HT-29 (cell line): Measurements from ENCODE around the gene ANKRD39. TPM values are rescaled to one million over a fixed set of nuclear protein-coding genes. Genes with fewer than 3 reads are reported as not detected.
"Not testable (repeated sequence)": the region's sequence is repeated elsewhere in the genome, so short reads cannot be mapped to it uniquely, and the experiment has no call there.

Experiments used
- DNase-seq: peaks from one replicate; pipeline ENCODE4 v3.0.0-alpha.2; 2015; ENCODE audit warnings: low spot score
- total RNA-seq: library from RNA; depleted of rRNA; stranded (reverse); fragments of >200 nt; shearing (Covaris generic); gene quantifications from 2 replicates; pipeline ENCODE4 v1.2.3, GENCODE V29; 2014

Gene ANKRD39
- total RNA-seq, 1 experiment from 2014 or later, result 26.8 TPM

GRCh38 chr2:96873651-96874096 lies 15.9 kb upstream of the ANKRD39 start:
- DNase-seq, result no peak

- no peak for DNase-seq
Observed at GRCh38 chr2:96872591-96873349, 15.0 kb upstream of the ANKRD39 start.

GRCh38 chr2:96870626-96871255 lies 12.9 kb upstream of the ANKRD39 start:
- peak; percentile 29 for DNase-seq

- no peak for DNase-seq
Observed at GRCh38 chr2:96869822-96870625, 12.2 kb upstream of the ANKRD39 start, which contains the start of gene SEMA4C. Gene SEMA4C (minus strand): TSS chr2:96870080. CDS start chr2:96867886, 2,194 bp downstream.

GRCh38 chr2:96869281-96869821 lies 11.5 kb upstream of the ANKRD39 start:
- DNase-seq, result peak; percentile 12

- DNase-seq, result peak; percentile 47
Observed at GRCh38 chr2:96868555-96869280, 10.9 kb upstream of the ANKRD39 start.

- DNase-seq, result no peak
Observed at GRCh38 chr2:96867756-96868554, 10.1 kb upstream of the ANKRD39 start.

- DNase-seq, result no peak
Observed at GRCh38 chr2:96866986-96867755, 9.4 kb upstream of the ANKRD39 start.

GRCh38 chr2:96866586-96866985 lies 8.8 kb upstream of the ANKRD39 start:
- DNase-seq, result no peak

GRCh38 chr2:96866149-96866548 lies 8.3 kb upstream of the ANKRD39 start:
- no peak for DNase-seq

GRCh38 chr2:96865654-96866053 lies 7.8 kb upstream of the ANKRD39 start:
- DNase-seq, result no peak

GRCh38 chr2:96864343-96865091 lies 6.7 kb upstream of the ANKRD39 start:
- no peak for DNase-seq

GRCh38 chr2:96863575-96864342 lies 5.9 kb upstream of the ANKRD39 start:
- DNase-seq, result no peak

GRCh38 chr2:96863056-96863455 lies 5.2 kb upstream of the ANKRD39 start:
- DNase-seq, result not testable (repeated sequence)

GRCh38 chr2:96861074-96861473 lies 3.3 kb upstream of the ANKRD39 start:
- no peak for DNase-seq

- DNase-seq, result no peak
Observed at GRCh38 chr2:96860065-96861029, 2.5 kb upstream of the ANKRD39 start.

- DNase-seq, result no peak
Observed at GRCh38 chr2:96859681-96860064, 1.9 kb upstream of the ANKRD39 start.
